ENCODE data around the gene RIOX2.

RIOX2 gene

GRCh38 chr3:97988784-97989568, 16.7 kb upstream of the RIOX2 start:
- TF ChIP-seq CTCF (conservative IDR thresholded peaks at IDR 0.05; ENCODE audit: low read length), result no peak
- no peak overlapping the region for H3K4me3 ChIP-seq (ENCODE audit: low read length)
- DNase-seq (ENCODE audit: low read depth), result no peak

- no peak overlapping the region for H3K4me3 ChIP-seq (ENCODE audit: low read length)
- no peak for DNase-seq (ENCODE audit: low read depth)
- no peak for TF ChIP-seq CTCF (conservative IDR thresholded peaks at IDR 0.05; ENCODE audit: low read length)
Observed at GRCh38 chr3:97987306-97987705, 15.1 kb upstream of the RIOX2 start.

GRCh38 chr3:97983933-97984491, 11.8 kb upstream of the RIOX2 start:
- TF ChIP-seq CTCF (conservative IDR thresholded peaks at IDR 0.05; ENCODE audit: low read length), result no peak
- H3K4me3 ChIP-seq (ENCODE audit: low read length), result no peak overlapping the region
- DNase-seq (ENCODE audit: low read depth), result no peak

- DNase-seq (ENCODE audit: low read depth), result no peak
- no peak overlapping the region for H3K4me3 ChIP-seq (ENCODE audit: low read length)
- TF ChIP-seq CTCF (conservative IDR thresholded peaks at IDR 0.05; ENCODE audit: low read length), result no peak
Observed at GRCh38 chr3:97981886-97982285, 9.7 kb upstream of the RIOX2 start.

- TF ChIP-seq CTCF (conservative IDR thresholded peaks at IDR 0.05; ENCODE audit: low read length), result no peak
- DNase-seq (ENCODE audit: low read depth), result no peak
- H3K4me3 ChIP-seq (ENCODE audit: low read length), result no peak overlapping the region
Observed at GRCh38 chr3:97979610-97980009, 7.4 kb upstream of the RIOX2 start.

GRCh38 chr3:97975466-97975865, 3.2 kb upstream of the RIOX2 start:
- DNase-seq (ENCODE audit: low read depth), result no peak
- no peak overlapping the region for H3K4me3 ChIP-seq (ENCODE audit: low read length)
- peak; percentile 31 for TF ChIP-seq CTCF (conservative IDR thresholded peaks at IDR 0.05; ENCODE audit: low read length)

GRCh38 chr3:97974996-97975395, 2.8 kb upstream of the RIOX2 start:
- no peak for TF ChIP-seq CTCF (conservative IDR thresholded peaks at IDR 0.05; ENCODE audit: low read length)
- H3K4me3 ChIP-seq (ENCODE audit: low read length), result no peak overlapping the region
- no peak for DNase-seq (ENCODE audit: low read depth)

Data from AG10803 (cell line).